ENCODE results near the gene MRAP2. TPM values are rescaled to one million over a fixed set of nuclear protein-coding genes. Genes with fewer than 3 reads are reported as not detected.

The MRAP2 gene
- total and polyA plus RNA-seq, 2 of the 13 experiments (the other 11 are each of a cell fraction or from before 2014, with no cell fraction given), result 0.33 to 3.5 TPM

GRCh38 chr6:84078335-84078734 is 44.8 kb downstream of the MRAP2 start:
- intact Hi-C loops (cut with micrococcal nuclease; ENCODE audit: unreplicated experiment) (no loop called here), in situ Hi-C loops (cut with HindIII; ENCODE audit: extremely low pct_ligation_motif_present, low pct_unique_long_range_greater_than_20kb) (no loop called here)
- ChIA-PET CTCF (ENCODE audit: low intra/inter-chr PET ratio, low total read pairs) (no interaction called here), POLR2A (no interaction called here)
- H3K27ac ChIP-seq (ENCODE audit: extremely low read length, insufficient read depth, low read length), result no peak overlapping the region
- TF ChIP-seq KDM1A (CRISPR knock-in tag; IDR thresholded peaks at IDR 0.05) (no peak), MLXIP (CRISPR knock-in tag; IDR thresholded peaks at IDR 0.05; ENCODE audit: borderline replicate concordance) (no peak), MTERF4 (CRISPR knock-in tag; IDR thresholded peaks at IDR 0.05) (no peak), ZNF18 (CRISPR knock-in tag; IDR thresholded peaks at IDR 0.05; ENCODE audit: insufficient replicate concordance) (no peak), ZNF225 (CRISPR knock-in tag; IDR thresholded peaks at IDR 0.05) (no peak), ZBTB42 (CRISPR knock-in tag; IDR thresholded peaks at IDR 0.05) (no peak)
- H3K79me2 ChIP-seq (ENCODE audit: insufficient read depth, low read length), result no peaks in the 10 kb centered on the region
- H3K4me1 ChIP-seq (ENCODE audit: insufficient read depth, low read length), result peaks cover 10% of the 10 kb centered on the region; the same call in 1 of the 2 replicates
- no peak for ATAC-seq
- no peaks in the 10 kb centered on the region for H3K27me3 ChIP-seq (ENCODE audit: control insufficient read depth in 1 of 2, insufficient read depth in 2 of 2, low read length in 2 of 2)
- no peak overlapping the region for H3K4me3 ChIP-seq (replicated peaks in 1 of 3; ENCODE audit: insufficient read depth in 1 of 3, low read depth in 2 of 3, low read length in 3 of 3)
- H2AFZ ChIP-seq (ENCODE audit: low read length), result no peak overlapping the region
- no TSS peak for BruUV-seq (replicated peaks)
- no peaks in the 10 kb centered on the region for H3K9me3 ChIP-seq (ENCODE audit: low read length)
- no peaks in the 10 kb centered on the region for H4K20me1 ChIP-seq (ENCODE audit: insufficient read depth, low read length)
- no peak overlapping the region for H3K4me2 ChIP-seq (ENCODE audit: low read depth, low read length)
- H3K36me3 ChIP-seq (replicated peaks in 1 of 2; ENCODE audit: control insufficient read depth in 1 of 2, insufficient read depth in 2 of 2, low read length in 2 of 2), result no peaks in the 10 kb centered on the region
- WGBS (ENCODE audit: low lambda C conversion rate), result no CpG with 5 or more reads among the region's 1 CpG
- FAIRE-seq, result no peak
- DNase-seq (ENCODE audit: low spot score), result no peak
- H3K9ac ChIP-seq (ENCODE audit: insufficient read depth, low read depth, low read length), result no peak overlapping the region
